HL-60 (cell line): Measurements from ENCODE around the gene PSPN.
"Not testable (repeated sequence)": the region's sequence is repeated elsewhere in the genome, so short reads cannot be mapped to it uniquely, and the experiment has no call there.

Experiments
- DNase-seq, 2 experiments: peaks; one replicate each; pipeline ENCODE4 v3.0.0-alpha.2; 2010 to 2020; ENCODE audit warnings: low read depth in 1 of 2, low spot score in 1 of 2
- H3K27ac ChIP-seq: fragments of 250-450 bp; sonication (Bioruptor Pico); replicated peaks from 2 replicates; pipeline ENCODE4 v1.5.1; 2020; ENCODE audit warnings: mild to moderate bottlenecking, moderate library complexity
- H3K27me3 ChIP-seq: fragments of 250-450 bp; sonication (Bioruptor Pico); 2 replicates; pipeline ENCODE4 v1.5.1; 2021; ENCODE audit warnings: mild to moderate bottlenecking, moderate library complexity; ENCODE audit not compliant: insufficient read depth, poor library complexity, severe bottlenecking
- H3K4me3 ChIP-seq: replicated peaks from 2 replicates; pipeline ENCODE4 v1.5.1; 2011; ENCODE audit warnings: mild to moderate bottlenecking, control low read depth, low read length; ENCODE audit not compliant: insufficient read depth
- GABPA ChIP-seq: IDR thresholded peaks from 2 replicates; pipeline ENCODE4 v1.6.1; 2012; ENCODE audit warnings: low read depth
- POLR2AphosphoS5 ChIP-seq: IDR thresholded peaks from 2 replicates; pipeline ENCODE4 v1.6.1; 2012; ENCODE audit warnings: low read depth
- REST ChIP-seq: IDR thresholded peaks from 2 replicates; pipeline ENCODE4 v1.6.1; 2012; ENCODE audit warnings: low read depth; ENCODE audit not compliant: insufficient replicate concordance
- SPI1 ChIP-seq: IDR thresholded peaks from 2 replicates; pipeline ENCODE4 v1.6.1; 2012; ENCODE audit warnings: low read depth, mild to moderate bottlenecking, borderline replicate concordance
- TF ChIP-seq, protein P1 (sequence below): IDR thresholded peaks from one replicate; pipeline ENCODE4 v1.5.1; 2011; ENCODE audit warnings: low read length, control low read depth, inconsistent platforms; ENCODE audit not compliant: insufficient read depth

The PSPN gene

GRCh38 chr19:6406401-6406800 is 30.7 kb upstream of the PSPN start:
- TF ChIP-seq POLR2AphosphoS5: no peak
- TF ChIP-seq GABPA: no peak
- TF ChIP-seq SPI1: no peak
- H3K27ac ChIP-seq: no peak overlapping the region
- DNase-seq: no peak
- no peaks in the 10 kb centered on the region for H3K27me3 ChIP-seq
- no peak overlapping the region for H3K4me3 ChIP-seq

DNA sequence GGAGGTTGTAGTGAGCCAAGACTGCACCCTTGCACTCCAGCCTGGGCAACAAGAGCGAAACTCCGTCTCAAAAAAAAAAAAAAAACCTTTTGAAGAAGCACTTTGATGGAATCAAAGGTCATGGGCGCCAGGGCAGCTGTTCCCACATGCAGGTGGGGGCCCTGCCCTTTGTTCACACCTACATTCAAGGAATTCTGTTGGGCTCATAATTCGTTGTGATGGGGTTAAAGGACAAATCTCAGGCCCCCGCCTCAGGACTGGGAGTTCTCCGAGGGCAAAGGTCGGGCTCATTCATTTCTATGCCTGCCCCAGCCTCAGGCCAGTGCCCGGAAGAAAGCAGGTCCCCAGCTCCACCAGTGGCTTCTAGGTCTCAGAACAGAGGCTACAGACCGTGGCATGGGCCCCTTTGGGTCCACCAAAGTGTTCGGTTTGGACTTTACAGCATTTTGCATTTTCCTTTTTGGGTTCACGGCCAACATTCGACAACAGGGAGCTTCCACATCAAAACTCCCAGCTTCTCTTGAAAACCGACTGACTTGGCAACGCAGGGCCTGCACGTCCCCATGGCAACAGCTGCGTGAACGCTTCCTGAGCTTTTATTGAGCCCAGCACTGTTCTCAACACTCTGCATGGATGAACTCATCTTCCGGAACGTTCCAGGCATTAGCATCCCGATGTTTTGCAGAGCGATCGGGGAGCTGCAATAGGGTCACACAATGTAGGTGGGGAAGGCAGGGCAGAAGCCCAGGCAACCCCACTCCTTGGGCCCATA is 27.3 kb upstream of the PSPN start:
- DNase-seq: no peak
- Histone ChIP-seq H3K27me3 (no peaks in the 10 kb centered on the region), H3K4me3 (no peak overlapping the region), H3K27ac (no peak overlapping the region)
- TF ChIP-seq, protein P1, sequence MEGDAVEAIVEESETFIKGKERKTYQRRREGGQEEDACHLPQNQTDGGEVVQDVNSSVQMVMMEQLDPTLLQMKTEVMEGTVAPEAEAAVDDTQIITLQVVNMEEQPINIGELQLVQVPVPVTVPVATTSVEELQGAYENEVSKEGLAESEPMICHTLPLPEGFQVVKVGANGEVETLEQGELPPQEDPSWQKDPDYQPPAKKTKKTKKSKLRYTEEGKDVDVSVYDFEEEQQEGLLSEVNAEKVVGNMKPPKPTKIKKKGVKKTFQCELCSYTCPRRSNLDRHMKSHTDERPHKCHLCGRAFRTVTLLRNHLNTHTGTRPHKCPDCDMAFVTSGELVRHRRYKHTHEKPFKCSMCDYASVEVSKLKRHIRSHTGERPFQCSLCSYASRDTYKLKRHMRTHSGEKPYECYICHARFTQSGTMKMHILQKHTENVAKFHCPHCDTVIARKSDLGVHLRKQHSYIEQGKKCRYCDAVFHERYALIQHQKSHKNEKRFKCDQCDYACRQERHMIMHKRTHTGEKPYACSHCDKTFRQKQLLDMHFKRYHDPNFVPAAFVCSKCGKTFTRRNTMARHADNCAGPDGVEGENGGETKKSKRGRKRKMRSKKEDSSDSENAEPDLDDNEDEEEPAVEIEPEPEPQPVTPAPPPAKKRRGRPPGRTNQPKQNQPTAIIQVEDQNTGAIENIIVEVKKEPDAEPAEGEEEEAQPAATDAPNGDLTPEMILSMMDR: no peak
- TF ChIP-seq GABPA (no peak), REST (no peak), SPI1 (no peak), POLR2AphosphoS5 (no peak)

DNA sequence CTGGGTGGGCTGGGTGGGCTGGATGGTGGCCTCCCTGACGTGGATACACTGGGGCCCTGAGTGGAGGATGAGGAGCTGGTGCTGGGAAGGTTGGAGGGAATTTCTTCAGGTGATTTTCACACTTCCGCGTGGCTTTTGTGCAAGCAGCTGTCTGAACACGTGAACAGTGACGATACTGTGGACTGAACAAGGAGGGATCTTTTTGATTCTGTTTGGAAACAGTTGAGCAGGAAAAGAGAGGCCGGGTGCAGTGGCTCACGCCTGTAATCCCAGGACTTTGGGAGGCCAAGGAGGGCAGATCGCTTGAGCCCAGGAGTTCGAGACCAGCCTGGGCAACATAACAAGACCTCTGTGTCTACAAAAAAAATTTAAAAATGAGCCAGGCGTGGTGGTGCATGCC is 26.3 kb upstream of the PSPN start:
- DNase-seq: no peak
- Histone ChIP-seq H3K4me3 (no peak overlapping the region), H3K27ac (no peak overlapping the region), H3K27me3 (no peaks in the 10 kb centered on the region)
- TF ChIP-seq SPI1 (no peak), POLR2AphosphoS5 (no peak), GABPA (no peak), REST (no peak)
- TF ChIP-seq, protein P1: no peak

DNA sequence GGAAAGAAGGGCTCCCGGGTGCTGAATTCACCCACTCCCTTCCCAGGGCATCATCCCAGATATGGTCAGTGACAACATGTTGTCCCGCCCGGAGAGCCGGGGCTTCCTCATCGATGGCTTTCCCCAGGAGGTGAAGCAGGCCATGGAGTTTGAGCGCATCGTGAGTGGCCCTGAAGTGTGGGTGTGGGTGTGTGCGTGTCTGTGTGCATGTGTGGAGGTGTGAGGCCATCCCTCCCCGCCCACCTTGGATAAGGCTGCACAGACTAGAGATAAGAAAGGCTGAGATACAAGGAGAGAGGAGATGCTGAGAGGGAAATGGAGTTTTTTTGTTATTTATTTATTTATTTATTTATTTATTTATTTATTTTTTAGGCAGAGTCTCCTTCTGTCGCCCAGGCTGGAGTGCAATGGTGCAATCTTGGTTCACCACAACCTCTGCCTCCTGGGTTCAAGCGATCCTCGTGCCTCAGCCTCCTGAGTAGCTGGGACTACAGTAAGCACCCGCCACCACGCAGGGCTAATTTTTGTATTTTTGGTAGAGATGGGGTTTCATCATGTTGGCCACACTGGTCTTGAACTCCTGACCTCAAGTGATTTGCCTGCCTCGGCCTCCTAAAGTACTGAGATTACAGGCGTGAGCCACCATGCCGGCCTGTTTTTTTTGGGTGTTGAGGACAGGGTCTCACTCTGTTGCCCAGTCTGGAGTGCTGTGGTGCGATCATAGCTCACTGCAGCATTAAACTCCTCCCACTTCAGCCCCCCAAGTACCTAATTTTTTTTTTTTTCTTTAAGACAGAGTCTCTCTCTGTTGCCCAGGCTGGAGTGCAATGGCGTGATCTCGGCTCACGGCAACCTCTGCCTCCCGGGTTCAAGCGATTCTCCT is 24.6 kb upstream of the PSPN start:
- H3K27me3 ChIP-seq, DNase-seq: not testable (repeated sequence)

More for the DNA sequence above, 24.6 kb upstream of the PSPN start:
- not testable (repeated sequence) for H3K4me3 ChIP-seq, H3K27ac ChIP-seq
